Liver (tissue), 3 donors: Measurements from ENCODE around the gene C16orf74.

ENCODE experiments used
- GABPA ChIP-seq, 2 donors: IDR thresholded peaks in 1 of 2; conservative IDR thresholded peaks in 1 of 2; 2 replicates each; pipeline ENCODE4 v1.6.1; 2016; ENCODE audit warnings: antibody characterized with exemption in 2 of 2, mild to moderate bottlenecking in 1 of 2, moderate library complexity in 1 of 2
- JUND ChIP-seq, 2 donors: IDR thresholded peaks; 2 replicates each; pipeline ENCODE4 v1.6.1; 2016; ENCODE audit warnings: antibody characterized with exemption in 2 of 2
- RAD21 ChIP-seq, 2 donors: IDR thresholded peaks; 2 replicates each; pipeline ENCODE4 v1.6.1; 2016; ENCODE audit warnings: antibody characterized with exemption in 2 of 2, mild to moderate bottlenecking in 2 of 2
- SP1 ChIP-seq: IDR thresholded peaks from 2 replicates; pipeline ENCODE4 v1.6.1; 2018; ENCODE audit warnings: antibody characterized with exemption, mild to moderate bottlenecking
- TAF1 ChIP-seq: conservative IDR thresholded peaks from 2 replicates; pipeline ENCODE4 v1.6.1; 2016; ENCODE audit warnings: antibody characterized with exemption, mild to moderate bottlenecking
- TF ChIP-seq, protein P1 (sequence below): fragments of 150-350 bp; IDR thresholded peaks from 2 replicates; pipeline ENCODE4 v1.5.1; 2017; ENCODE audit warnings: improper control_type of control experiment, low read depth, low read length; ENCODE audit not compliant: missing input control
- TF ChIP-seq, protein P2 (sequence below): IDR thresholded peaks from 2 replicates; pipeline ENCODE4 v1.6.1; 2016; ENCODE audit warnings: antibody characterized with exemption
- TF ChIP-seq, protein P3 (sequence below): IDR thresholded peaks from 2 replicates; pipeline ENCODE4 v1.6.1; 2016; ENCODE audit warnings: antibody characterized with exemption
- TF ChIP-seq, protein P4 (sequence below): IDR thresholded peaks from 2 replicates; pipeline ENCODE4 v1.6.1; 2016; ENCODE audit warnings: antibody characterized with exemption, mild to moderate bottlenecking
- donor health status: healthy.
- donor health status: healthy.

DNA sequence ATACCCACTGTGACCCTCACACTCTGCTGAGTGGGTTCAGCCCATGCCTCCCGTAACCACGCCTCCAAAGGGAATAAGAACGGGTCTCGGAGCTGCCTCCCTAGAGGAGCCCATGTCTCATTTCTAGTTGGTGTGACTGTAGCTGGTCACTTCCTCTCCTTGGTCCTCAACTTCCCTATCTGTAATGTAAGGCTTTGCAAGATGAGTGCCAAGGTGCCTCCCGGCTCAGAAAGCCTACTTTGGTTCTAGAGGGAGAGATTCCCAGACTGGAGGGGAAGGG is 20.8 kb downstream of the C16orf74 start:
- TF ChIP-seq, protein P1, sequence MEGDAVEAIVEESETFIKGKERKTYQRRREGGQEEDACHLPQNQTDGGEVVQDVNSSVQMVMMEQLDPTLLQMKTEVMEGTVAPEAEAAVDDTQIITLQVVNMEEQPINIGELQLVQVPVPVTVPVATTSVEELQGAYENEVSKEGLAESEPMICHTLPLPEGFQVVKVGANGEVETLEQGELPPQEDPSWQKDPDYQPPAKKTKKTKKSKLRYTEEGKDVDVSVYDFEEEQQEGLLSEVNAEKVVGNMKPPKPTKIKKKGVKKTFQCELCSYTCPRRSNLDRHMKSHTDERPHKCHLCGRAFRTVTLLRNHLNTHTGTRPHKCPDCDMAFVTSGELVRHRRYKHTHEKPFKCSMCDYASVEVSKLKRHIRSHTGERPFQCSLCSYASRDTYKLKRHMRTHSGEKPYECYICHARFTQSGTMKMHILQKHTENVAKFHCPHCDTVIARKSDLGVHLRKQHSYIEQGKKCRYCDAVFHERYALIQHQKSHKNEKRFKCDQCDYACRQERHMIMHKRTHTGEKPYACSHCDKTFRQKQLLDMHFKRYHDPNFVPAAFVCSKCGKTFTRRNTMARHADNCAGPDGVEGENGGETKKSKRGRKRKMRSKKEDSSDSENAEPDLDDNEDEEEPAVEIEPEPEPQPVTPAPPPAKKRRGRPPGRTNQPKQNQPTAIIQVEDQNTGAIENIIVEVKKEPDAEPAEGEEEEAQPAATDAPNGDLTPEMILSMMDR: no peak
- TF ChIP-seq SP1 (no peak), RAD21 (IDR thresholded peaks at IDR 0.05) (no peak), TAF1 (no peak), GABPA (IDR thresholded peaks at IDR 0.05 in 1 of 2, conservative IDR thresholded peaks at IDR 0.05 in 1 of 2) (no peak), JUND (IDR thresholded peaks at IDR 0.05) (no peak)
- TF ChIP-seq, protein P2, sequence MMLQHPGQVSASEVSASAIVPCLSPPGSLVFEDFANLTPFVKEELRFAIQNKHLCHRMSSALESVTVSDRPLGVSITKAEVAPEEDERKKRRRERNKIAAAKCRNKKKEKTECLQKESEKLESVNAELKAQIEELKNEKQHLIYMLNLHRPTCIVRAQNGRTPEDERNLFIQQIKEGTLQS: no peak
- TF ChIP-seq, protein P3, sequence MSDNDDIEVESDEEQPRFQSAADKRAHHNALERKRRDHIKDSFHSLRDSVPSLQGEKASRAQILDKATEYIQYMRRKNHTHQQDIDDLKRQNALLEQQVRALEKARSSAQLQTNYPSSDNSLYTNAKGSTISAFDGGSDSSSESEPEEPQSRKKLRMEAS: no peak
- TF ChIP-seq, protein P4, sequence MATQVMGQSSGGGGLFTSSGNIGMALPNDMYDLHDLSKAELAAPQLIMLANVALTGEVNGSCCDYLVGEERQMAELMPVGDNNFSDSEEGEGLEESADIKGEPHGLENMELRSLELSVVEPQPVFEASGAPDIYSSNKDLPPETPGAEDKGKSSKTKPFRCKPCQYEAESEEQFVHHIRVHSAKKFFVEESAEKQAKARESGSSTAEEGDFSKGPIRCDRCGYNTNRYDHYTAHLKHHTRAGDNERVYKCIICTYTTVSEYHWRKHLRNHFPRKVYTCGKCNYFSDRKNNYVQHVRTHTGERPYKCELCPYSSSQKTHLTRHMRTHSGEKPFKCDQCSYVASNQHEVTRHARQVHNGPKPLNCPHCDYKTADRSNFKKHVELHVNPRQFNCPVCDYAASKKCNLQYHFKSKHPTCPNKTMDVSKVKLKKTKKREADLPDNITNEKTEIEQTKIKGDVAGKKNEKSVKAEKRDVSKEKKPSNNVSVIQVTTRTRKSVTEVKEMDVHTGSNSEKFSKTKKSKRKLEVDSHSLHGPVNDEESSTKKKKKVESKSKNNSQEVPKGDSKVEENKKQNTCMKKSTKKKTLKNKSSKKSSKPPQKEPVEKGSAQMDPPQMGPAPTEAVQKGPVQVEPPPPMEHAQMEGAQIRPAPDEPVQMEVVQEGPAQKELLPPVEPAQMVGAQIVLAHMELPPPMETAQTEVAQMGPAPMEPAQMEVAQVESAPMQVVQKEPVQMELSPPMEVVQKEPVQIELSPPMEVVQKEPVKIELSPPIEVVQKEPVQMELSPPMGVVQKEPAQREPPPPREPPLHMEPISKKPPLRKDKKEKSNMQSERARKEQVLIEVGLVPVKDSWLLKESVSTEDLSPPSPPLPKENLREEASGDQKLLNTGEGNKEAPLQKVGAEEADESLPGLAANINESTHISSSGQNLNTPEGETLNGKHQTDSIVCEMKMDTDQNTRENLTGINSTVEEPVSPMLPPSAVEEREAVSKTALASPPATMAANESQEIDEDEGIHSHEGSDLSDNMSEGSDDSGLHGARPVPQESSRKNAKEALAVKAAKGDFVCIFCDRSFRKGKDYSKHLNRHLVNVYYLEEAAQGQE: no peak
